ENCODE results near the gene RPL23.

RPL23 gene

DNA sequence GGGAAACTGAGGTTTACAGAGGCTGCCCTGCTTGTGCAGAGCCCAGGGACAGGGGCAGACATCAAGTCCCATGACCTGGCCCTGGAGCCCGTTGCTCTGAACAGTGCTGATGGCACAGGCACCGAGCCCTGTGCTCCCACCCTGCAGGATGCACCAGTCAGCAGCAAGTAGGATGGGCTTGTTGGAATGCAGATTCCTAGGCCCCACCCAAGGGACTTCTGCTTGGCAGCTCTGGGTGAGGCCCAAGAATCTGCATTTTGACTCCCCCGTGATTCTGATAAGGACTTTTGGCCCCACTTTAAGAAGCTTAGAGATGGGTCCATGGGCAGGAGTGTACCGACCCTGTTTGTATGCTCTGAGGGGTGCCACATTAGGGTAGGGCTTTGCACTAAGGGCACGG, 39.6 kb upstream of the RPL23 start:
- Histone ChIP-seq H3K36me3 (ENCODE audit: insufficient read depth, low read length) (peaks cover 31% of the 10 kb centered on the region; the same call in 1 of the 2 replicates), H2AFZ (ENCODE audit: low read length, unreplicated experiment) (no peak overlapping the region), H3K79me2 (ENCODE audit: control insufficient read depth, insufficient read depth, low read length, unreplicated experiment) (peaks cover 63% of the 10 kb centered on the region), H3K27ac (ENCODE audit: low read depth, low read length) (no peak overlapping the region), H3K27me3 (ENCODE audit: insufficient read depth, low read length) (no peaks in the 10 kb centered on the region), H3K4me3 (ENCODE audit: low read depth, low read length) (no peak overlapping the region), H3K4me1 (ENCODE audit: control insufficient read depth, insufficient read depth, low read length, unreplicated experiment) (peaks cover 26% of the 10 kb centered on the region)

DNA sequence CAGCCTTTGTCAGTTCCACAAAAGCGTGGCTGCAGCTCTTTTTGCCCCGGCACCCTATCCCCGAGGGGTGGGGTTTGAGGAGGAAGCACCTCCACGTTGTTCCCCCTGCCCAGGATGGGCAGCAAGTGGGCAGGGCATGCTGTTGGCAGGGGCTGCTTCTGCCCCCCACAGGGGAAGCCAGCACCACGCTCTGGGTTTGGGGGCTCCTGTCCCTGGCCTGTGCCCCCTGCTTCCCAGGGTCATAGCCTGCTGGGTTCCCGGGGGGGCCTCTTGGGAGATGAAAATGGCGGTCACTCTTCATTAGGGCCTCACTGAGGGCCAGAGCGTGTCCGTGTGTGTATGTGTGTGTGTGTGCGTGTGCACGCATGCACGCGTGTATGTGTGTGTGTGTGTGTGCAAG, 39.1 kb upstream of the RPL23 start:
- H3K4me3 ChIP-seq (ENCODE audit: low read depth, low read length): no peak overlapping the region
- H3K36me3 ChIP-seq (ENCODE audit: insufficient read depth, low read length): peaks cover 27% of the 10 kb centered on the region; the same call in 1 of the 2 replicates
- H3K79me2 ChIP-seq (ENCODE audit: control insufficient read depth, insufficient read depth, low read length, unreplicated experiment): peaks cover 66% of the 10 kb centered on the region
- peaks cover 21% of the 10 kb centered on the region for H3K4me1 ChIP-seq (ENCODE audit: control insufficient read depth, insufficient read depth, low read length, unreplicated experiment)
- no peaks in the 10 kb centered on the region for H3K27me3 ChIP-seq (ENCODE audit: insufficient read depth, low read length)
- no peak overlapping the region for H3K27ac ChIP-seq (ENCODE audit: low read depth, low read length)
- no peak overlapping the region for H2AFZ ChIP-seq (ENCODE audit: low read length, unreplicated experiment)

DNA sequence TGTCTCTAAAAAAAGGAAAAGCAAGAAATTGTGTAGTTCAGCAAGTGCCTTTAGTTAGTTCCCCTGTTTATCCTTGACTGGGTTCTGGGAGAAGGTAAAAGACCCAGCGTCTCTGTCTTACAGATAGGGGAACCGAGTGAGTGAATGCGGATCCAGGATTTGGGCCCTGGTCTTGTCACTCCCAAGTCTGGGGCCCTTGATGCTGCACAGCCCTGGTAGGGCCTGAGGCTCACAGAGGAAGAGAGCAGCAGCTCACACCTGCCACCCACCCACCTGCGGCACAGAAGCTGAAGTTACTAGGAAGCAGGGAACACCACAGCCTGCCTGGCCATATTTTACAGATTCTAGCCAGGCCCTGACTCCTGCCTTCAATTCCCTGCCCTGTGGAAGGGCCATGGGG, 38.6 kb upstream of the RPL23 start:
- peaks cover 68% of the 10 kb centered on the region for H3K79me2 ChIP-seq (ENCODE audit: control insufficient read depth, insufficient read depth, low read length, unreplicated experiment)
- no peak overlapping the region for H2AFZ ChIP-seq (ENCODE audit: low read length, unreplicated experiment)
- peaks cover 24% of the 10 kb centered on the region; the same call in 1 of the 2 replicates for H3K36me3 ChIP-seq (ENCODE audit: insufficient read depth, low read length)
- no peak overlapping the region for H3K4me3 ChIP-seq (ENCODE audit: low read depth, low read length)
- no peak overlapping the region for H3K27ac ChIP-seq (ENCODE audit: low read depth, low read length)
- no peaks in the 10 kb centered on the region for H3K27me3 ChIP-seq (ENCODE audit: insufficient read depth, low read length)
- H3K4me1 ChIP-seq (ENCODE audit: control insufficient read depth, insufficient read depth, low read length, unreplicated experiment): peaks cover 15% of the 10 kb centered on the region

DNA sequence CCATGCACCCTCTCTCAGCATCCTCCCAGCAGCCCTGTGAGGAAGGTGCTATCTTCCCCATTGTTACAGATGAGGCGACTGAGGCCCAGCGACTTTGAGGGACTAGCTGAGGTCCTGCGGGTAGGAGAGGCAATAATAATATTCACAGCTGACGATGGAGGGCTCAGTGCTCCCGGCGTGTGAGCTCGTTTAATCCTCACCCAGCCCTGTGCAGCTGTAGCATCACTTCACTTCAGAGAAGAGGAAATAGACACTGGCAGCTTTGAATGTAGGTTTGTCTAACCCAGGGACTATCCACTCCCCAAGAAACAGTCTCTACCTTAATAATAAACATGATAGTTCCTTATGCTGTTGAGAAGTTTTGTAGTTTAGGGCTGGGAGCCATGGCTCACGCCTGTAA, 37.9 kb upstream of the RPL23 start:
- H3K27ac ChIP-seq (ENCODE audit: low read depth, low read length): no peak overlapping the region
- no peak overlapping the region for H2AFZ ChIP-seq (ENCODE audit: low read length, unreplicated experiment)
- peaks cover 19% of the 10 kb centered on the region; the same call in 1 of the 2 replicates for H3K36me3 ChIP-seq (ENCODE audit: insufficient read depth, low read length)
- H3K4me1 ChIP-seq (ENCODE audit: control insufficient read depth, insufficient read depth, low read length, unreplicated experiment): peaks cover 11% of the 10 kb centered on the region
- no peaks in the 10 kb centered on the region for H3K27me3 ChIP-seq (ENCODE audit: insufficient read depth, low read length)
- H3K4me3 ChIP-seq (ENCODE audit: low read depth, low read length): no peak overlapping the region
- peaks cover 72% of the 10 kb centered on the region for H3K79me2 ChIP-seq (ENCODE audit: control insufficient read depth, insufficient read depth, low read length, unreplicated experiment)

DNA sequence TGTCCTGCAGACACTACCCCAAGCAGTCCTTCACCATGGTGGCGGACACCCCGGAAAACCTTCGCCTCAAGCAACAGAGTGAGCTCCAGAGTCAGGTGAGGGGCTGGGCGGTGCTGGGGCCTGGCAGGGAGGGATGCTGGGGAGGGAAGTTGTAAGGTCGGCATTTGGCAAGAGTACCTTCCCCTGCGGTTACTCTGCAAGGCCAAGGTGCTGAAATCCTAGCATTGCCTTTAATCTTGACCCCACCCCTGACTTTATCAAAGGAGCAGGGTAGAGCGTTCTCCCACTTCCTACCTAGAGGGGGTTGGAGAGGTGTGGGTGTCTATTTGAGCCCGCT, 36.9 kb upstream of the RPL23 start:
- peaks cover 9% of the 10 kb centered on the region for H3K4me1 ChIP-seq (ENCODE audit: control insufficient read depth, insufficient read depth, low read length, unreplicated experiment)
- peaks cover 14% of the 10 kb centered on the region; the same call in 1 of the 2 replicates for H3K36me3 ChIP-seq (ENCODE audit: insufficient read depth, low read length)
- peaks cover 73% of the 10 kb centered on the region for H3K79me2 ChIP-seq (ENCODE audit: control insufficient read depth, insufficient read depth, low read length, unreplicated experiment)
- H3K27ac ChIP-seq (ENCODE audit: low read depth, low read length): no peak overlapping the region
- H3K4me3 ChIP-seq (ENCODE audit: low read depth, low read length): no peak overlapping the region
- H2AFZ ChIP-seq (ENCODE audit: low read length, unreplicated experiment): no peak overlapping the region
- no peaks in the 10 kb centered on the region for H3K27me3 ChIP-seq (ENCODE audit: insufficient read depth, low read length)

DNA sequence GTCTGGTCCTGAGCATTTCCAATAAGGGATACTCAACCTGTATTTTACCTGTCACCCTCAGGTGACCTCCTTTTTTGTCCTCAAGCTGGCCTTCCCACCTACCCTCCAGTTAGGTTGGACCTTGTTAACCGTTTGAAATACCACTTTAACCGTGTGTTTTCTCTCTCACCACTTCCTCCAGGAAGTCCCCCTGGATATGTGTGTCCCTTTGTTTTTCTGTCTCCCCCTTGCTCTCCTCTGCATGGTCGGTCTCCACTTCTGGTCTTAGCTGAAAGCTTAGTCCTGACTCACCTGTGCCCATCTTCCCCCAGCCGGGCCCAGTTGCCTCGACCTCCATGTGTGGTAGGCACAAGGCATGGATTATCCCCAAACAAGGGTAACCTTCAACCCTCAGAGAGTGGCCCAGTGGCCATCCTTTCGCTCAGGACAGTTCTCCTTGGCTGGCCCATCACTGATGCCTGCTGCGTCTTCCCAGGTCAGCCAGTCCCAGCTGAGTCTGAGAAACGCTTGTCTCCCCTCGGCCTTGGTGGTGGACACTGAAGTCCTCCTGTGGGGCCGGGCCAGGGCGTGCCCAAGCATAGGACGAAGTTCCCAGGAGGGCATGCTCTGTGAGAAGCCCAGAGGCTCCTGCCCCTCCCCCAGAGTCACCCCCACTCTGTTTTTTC, 36.4 kb upstream of the RPL23 start:
- Histone ChIP-seq H3K79me2 (ENCODE audit: control insufficient read depth, insufficient read depth, low read length, unreplicated experiment) (peaks cover 77% of the 10 kb centered on the region), H3K27me3 (ENCODE audit: insufficient read depth, low read length) (no peaks in the 10 kb centered on the region), H3K36me3 (ENCODE audit: insufficient read depth, low read length) (peaks cover 16% of the 10 kb centered on the region; the same call in 1 of the 2 replicates), H3K4me3 (ENCODE audit: low read depth, low read length) (no peak overlapping the region), H3K4me1 (ENCODE audit: control insufficient read depth, insufficient read depth, low read length, unreplicated experiment) (peaks cover 14% of the 10 kb centered on the region), H3K27ac (ENCODE audit: low read depth, low read length) (no peak overlapping the region), H2AFZ (ENCODE audit: low read length, unreplicated experiment) (no peak overlapping the region)

DNA sequence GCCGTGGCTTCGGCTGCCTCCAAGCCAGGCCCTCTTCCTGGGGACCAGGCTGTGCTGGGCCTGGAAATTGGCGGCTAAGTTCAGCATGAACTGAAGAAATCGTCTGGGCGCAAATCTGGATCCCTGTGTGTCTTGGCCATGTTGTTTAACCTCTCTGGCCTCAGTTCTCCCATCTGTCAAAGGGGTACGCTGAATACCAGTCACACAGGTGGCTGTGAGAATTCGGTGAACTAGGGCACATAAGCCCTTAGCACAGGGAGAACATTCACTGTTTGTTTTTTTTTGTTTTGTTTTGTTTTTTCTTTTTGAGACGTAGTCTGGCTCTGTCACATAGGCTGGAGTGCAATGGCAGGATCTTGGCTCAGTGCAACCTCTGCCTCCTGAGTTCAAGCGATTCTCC, 35.3 kb upstream of the RPL23 start:
- no peak overlapping the region for H3K4me3 ChIP-seq (ENCODE audit: low read depth, low read length)
- H3K4me1 ChIP-seq (ENCODE audit: control insufficient read depth, insufficient read depth, low read length, unreplicated experiment): peaks cover 20% of the 10 kb centered on the region
- H3K79me2 ChIP-seq (ENCODE audit: control insufficient read depth, insufficient read depth, low read length, unreplicated experiment): peaks cover 83% of the 10 kb centered on the region
- peaks cover 19% of the 10 kb centered on the region for H3K36me3 ChIP-seq (ENCODE audit: insufficient read depth, low read length)
- H2AFZ ChIP-seq (ENCODE audit: low read length, unreplicated experiment): no peak overlapping the region
- no peak overlapping the region for H3K27ac ChIP-seq (ENCODE audit: low read depth, low read length)
- no peaks in the 10 kb centered on the region for H3K27me3 ChIP-seq (ENCODE audit: insufficient read depth, low read length)

DNA sequence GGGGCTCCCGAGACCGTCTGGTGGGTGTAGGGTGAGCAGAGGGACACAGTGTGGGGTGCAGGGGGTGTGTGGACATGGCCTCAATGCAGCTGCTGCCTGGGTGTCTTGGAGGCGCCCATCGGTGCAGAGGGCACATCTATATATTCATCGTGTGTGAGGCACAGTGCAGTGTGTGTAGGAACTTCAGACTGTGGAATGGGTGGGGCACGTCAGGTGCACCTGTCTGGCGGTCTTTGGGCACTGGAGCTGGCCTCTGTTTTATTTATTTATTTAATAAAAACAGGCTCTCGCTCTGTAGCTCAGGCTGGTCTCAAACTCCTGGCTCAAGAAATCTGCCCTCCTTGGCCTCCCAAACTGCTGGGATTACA, 33.1 kb upstream of the RPL23 start:
- Histone ChIP-seq H3K4me3 (ENCODE audit: low read depth, low read length) (no peak overlapping the region), H3K4me1 (ENCODE audit: control insufficient read depth, insufficient read depth, low read length, unreplicated experiment) (peaks cover 42% of the 10 kb centered on the region), H3K79me2 (ENCODE audit: control insufficient read depth, insufficient read depth, low read length, unreplicated experiment) (peaks cover 89% of the 10 kb centered on the region), H3K27ac (ENCODE audit: low read depth, low read length) (no peak overlapping the region), H2AFZ (ENCODE audit: low read length, unreplicated experiment) (no peak overlapping the region), H3K36me3 (ENCODE audit: insufficient read depth, low read length) (peaks cover 15% of the 10 kb centered on the region), H3K27me3 (ENCODE audit: insufficient read depth, low read length) (no peaks in the 10 kb centered on the region)

DNA sequence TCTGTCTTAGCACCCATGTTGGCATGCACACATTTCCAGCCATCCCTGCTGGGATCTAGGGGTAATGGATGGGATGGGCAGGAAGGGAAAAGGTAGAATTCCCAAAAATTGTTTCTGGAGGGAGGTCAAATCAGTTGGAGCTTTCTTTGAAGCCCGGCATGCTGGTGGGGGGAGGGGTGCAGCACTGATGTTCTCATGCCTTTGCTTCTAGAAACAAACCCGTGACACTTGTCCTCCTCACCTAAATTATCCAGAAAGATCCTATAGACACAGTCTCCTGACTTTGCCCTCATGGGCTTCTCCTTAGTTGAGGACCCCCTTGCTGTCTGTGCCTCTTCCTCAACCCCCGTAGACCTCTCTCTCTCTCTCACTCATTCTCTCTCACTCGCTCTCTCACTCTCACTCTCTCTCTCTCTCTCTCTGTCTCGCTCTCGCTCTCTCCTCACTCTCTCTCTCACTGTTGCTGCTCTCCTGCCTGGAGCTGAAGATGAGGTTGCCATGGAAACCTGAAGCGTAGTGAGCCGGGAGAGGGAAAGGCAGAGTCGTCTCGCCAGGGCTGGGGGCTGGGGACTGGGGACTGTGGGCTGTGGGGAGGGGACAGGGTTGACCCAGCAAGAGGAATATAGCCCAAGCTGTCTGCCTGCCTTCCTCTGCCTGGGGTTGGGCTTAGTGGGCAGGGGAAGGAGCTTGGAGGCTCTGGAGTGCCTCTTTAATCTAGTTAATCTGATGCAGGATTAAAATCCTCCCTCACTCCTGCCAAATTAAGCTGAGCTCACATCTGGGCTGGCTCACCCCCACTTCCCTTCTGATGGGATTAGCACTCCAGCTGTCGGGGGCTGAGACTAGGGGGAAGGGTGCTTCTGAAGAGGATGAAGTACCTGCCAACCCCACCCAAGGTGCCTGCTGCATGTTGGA, 32.5 kb upstream of the RPL23 start:
- Histone ChIP-seq H3K27me3 (ENCODE audit: insufficient read depth, low read length) (no peaks in the 10 kb centered on the region), H2AFZ (ENCODE audit: low read length, unreplicated experiment) (no peak overlapping the region), H3K4me1 (ENCODE audit: control insufficient read depth, insufficient read depth, low read length, unreplicated experiment) (peaks cover 48% of the 10 kb centered on the region), H3K27ac (ENCODE audit: low read depth, low read length) (no peak overlapping the region), H3K79me2 (ENCODE audit: control insufficient read depth, insufficient read depth, low read length, unreplicated experiment) (peaks cover 90% of the 10 kb centered on the region), H3K36me3 (ENCODE audit: insufficient read depth, low read length) (peaks cover 20% of the 10 kb centered on the region), H3K4me3 (ENCODE audit: low read depth, low read length) (no peak overlapping the region)

DNA sequence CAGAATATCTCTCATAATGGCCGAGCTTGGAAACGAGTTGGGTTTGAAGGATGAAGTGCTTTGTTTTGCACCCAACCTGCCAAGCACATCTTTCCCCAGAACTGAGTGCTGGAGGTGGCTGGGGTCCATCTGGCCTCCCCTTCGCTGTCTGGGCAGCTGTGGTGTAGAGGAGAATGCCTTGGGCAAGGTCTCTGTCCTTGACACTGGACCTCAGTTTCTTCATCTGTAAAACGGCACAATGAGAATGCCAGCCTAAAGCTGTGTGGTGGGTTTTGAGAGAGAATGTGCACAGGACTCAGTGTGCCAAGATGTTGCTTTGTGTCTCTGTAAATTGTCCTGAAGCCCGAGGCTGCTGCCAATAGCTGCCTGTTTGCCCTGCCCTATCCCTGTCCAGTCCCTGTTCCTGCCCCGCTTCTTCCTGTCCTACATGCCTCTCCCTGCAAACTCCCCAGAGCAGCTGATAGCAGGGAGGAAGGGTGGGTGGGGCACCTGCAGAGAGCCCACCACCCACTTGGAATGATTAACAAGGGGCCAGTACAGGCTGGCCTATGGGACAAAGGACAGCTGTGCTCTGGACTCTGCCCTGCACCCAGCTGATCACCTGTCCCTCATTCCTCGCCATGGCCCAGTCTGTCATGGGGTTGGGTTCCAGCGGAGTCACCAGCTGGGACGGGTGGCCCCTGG, 31.7 kb upstream of the RPL23 start:
- Histone ChIP-seq H3K27ac (ENCODE audit: low read depth, low read length) (no peak overlapping the region), H3K36me3 (ENCODE audit: insufficient read depth, low read length) (peaks cover 20% of the 10 kb centered on the region), H3K79me2 (ENCODE audit: control insufficient read depth, insufficient read depth, low read length, unreplicated experiment) (peaks cover 94% of the 10 kb centered on the region), H3K4me1 (ENCODE audit: control insufficient read depth, insufficient read depth, low read length, unreplicated experiment) (peaks cover 56% of the 10 kb centered on the region), H3K27me3 (ENCODE audit: insufficient read depth, low read length) (no peaks in the 10 kb centered on the region), H2AFZ (ENCODE audit: low read length, unreplicated experiment) (no peak overlapping the region), H3K4me3 (ENCODE audit: low read depth, low read length) (no peak overlapping the region)

Measured in ACC112 (cell line).